ENCODE measurements around the gene HYAL2.
A peak's percentile ranks its signal among the peaks of the same experiment; 100 is the strongest.

HYAL2 gene

DNA sequence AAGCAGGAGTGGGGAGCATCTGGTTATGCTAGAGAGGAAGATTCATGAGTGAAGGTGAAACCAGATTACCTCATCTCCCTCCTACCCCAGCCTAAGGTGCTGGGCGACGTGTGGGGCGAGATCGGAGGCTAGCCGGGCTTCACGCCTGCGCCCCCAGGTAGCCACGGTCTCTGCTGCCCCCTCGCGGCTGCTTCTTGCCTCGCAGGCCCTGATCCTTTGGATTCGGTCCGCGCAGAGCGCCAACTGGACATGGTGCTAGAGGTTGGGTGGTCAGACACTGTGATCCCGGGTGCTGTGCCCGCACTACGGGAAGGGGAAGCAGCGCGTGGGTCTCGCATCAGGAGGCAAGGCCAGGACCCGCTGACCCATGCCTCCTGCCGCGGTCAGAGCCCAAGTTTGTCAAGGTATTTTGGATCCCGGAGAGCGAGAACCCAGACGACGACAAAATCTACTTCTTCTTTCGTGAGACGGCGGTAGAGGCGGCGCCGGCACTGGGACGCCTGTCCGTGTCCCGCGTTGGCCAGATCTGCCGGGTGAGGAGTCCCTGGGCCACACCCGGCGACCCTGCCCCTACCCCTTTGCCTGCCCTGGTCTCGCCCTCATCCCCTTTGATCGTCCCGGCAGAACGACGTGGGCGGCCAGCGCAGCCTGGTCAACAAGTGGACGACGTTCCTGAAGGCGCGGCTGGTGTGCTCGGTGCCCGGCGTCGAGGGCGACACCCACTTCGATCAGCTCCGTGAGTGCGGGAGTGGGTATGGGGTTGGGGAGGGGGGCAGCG, 49.4 kb downstream of the HYAL2 start (continued):
- TF ChIP-seq ZNF394 (tag by site-specific recombination; IDR thresholded peaks at IDR 0.05; ENCODE audit: borderline replicate concordance) (0 out of 2 replicates have a peak, but pooled peaks have one; percentile 12), ZNF76 (tag by site-specific recombination; IDR thresholded peaks at IDR 0.05; ENCODE audit: borderline replicate concordance, low read depth) (no peak), ZNF148 (tag by site-specific recombination; IDR thresholded peaks at IDR 0.05; ENCODE audit: borderline replicate concordance) (no peak), ZBTB11 (tag by site-specific recombination; conservative IDR thresholded peaks at IDR 0.05; ENCODE audit: low read depth) (no peak), ZNF214 (tag by site-specific recombination; IDR thresholded peaks at IDR 0.05; ENCODE audit: borderline replicate concordance) (no peak), ZSCAN30 (tag by site-specific recombination; IDR thresholded peaks at IDR 0.05) (peak; percentile 33; the same call in 1 of the 2 replicates), ZNF555 (tag by site-specific recombination; conservative IDR thresholded peaks at IDR 0.05) (no peak), ZFP41 (tag by site-specific recombination; IDR thresholded peaks at IDR 0.05; ENCODE audit: borderline replicate concordance) (no peak), ZBTB7A (tag by site-specific recombination; IDR thresholded peaks at IDR 0.05; ENCODE audit: low read depth) (no peak), ZNF157 (tag by site-specific recombination; IDR thresholded peaks at IDR 0.05) (no peak), HOXC10 (CRISPR knock-in tag; IDR thresholded peaks at IDR 0.05) (no peak), ZFHX2 (tag by site-specific recombination; conservative IDR thresholded peaks at IDR 0.05) (peak; percentile 55; the same call in 1 of the 2 replicates), ZSCAN16 (tag by site-specific recombination; IDR thresholded peaks at IDR 0.05) (no peak), ZNF837 (tag by site-specific recombination; IDR thresholded peaks at IDR 0.05) (no peak), SP2 (tag by site-specific recombination; IDR thresholded peaks at IDR 0.05) (no peak), ZNF112 (tag by site-specific recombination; IDR thresholded peaks at IDR 0.05) (no peak), GLIS2 (tag by site-specific recombination; IDR thresholded peaks at IDR 0.05) (peak; percentile 79), SALL2 (tag by site-specific recombination; IDR thresholded peaks at IDR 0.05; ENCODE audit: borderline replicate concordance) (no peak), FEZF1 (tag by site-specific recombination; IDR thresholded peaks at IDR 0.05) (no peak), ZNF521 (tag by site-specific recombination; IDR thresholded peaks at IDR 0.05) (no peak), ZBTB26 (tag by site-specific recombination; optimal IDR thresholded peaks at IDR 0.05) (peak; percentile 29), ZNF654 (tag by site-specific recombination; IDR thresholded peaks at IDR 0.05; ENCODE audit: low read depth) (peak; percentile 82), ZNF114 (tag by site-specific recombination; IDR thresholded peaks at IDR 0.05) (no peak), ZNF664 (tag by site-specific recombination; IDR thresholded peaks at IDR 0.05) (no peak), ZNF768 (tag by site-specific recombination; IDR thresholded peaks at IDR 0.05) (no peak), ZNF777 (tag by site-specific recombination; IDR thresholded peaks at IDR 0.05; ENCODE audit: borderline replicate concordance) (no peak), ZNF311 (tag by site-specific recombination; IDR thresholded peaks at IDR 0.05; ENCODE audit: borderline replicate concordance) (no peak), ZBTB8A (tag by site-specific recombination; IDR thresholded peaks at IDR 0.05) (peak; percentile 89), ZNF677 (tag by site-specific recombination; IDR thresholded peaks at IDR 0.05) (no peak)
- TF ChIP-seq, protein P1, sequence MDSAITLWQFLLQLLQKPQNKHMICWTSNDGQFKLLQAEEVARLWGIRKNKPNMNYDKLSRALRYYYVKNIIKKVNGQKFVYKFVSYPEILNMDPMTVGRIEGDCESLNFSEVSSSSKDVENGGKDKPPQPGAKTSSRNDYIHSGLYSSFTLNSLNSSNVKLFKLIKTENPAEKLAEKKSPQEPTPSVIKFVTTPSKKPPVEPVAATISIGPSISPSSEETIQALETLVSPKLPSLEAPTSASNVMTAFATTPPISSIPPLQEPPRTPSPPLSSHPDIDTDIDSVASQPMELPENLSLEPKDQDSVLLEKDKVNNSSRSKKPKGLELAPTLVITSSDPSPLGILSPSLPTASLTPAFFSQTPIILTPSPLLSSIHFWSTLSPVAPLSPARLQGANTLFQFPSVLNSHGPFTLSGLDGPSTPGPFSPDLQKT (IDR thresholded peaks at IDR 0.05; ENCODE audit: borderline replicate concordance, low read depth, low read length): no peak
- TF ChIP-seq, protein P2, sequence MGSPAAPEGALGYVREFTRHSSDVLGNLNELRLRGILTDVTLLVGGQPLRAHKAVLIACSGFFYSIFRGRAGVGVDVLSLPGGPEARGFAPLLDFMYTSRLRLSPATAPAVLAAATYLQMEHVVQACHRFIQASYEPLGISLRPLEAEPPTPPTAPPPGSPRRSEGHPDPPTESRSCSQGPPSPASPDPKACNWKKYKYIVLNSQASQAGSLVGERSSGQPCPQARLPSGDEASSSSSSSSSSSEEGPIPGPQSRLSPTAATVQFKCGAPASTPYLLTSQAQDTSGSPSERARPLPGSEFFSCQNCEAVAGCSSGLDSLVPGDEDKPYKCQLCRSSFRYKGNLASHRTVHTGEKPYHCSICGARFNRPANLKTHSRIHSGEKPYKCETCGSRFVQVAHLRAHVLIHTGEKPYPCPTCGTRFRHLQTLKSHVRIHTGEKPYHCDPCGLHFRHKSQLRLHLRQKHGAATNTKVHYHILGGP (tag by site-specific recombination; IDR thresholded peaks at IDR 0.05): no peak
